Measurements from ENCODE around the gene EML4.

DNA sequence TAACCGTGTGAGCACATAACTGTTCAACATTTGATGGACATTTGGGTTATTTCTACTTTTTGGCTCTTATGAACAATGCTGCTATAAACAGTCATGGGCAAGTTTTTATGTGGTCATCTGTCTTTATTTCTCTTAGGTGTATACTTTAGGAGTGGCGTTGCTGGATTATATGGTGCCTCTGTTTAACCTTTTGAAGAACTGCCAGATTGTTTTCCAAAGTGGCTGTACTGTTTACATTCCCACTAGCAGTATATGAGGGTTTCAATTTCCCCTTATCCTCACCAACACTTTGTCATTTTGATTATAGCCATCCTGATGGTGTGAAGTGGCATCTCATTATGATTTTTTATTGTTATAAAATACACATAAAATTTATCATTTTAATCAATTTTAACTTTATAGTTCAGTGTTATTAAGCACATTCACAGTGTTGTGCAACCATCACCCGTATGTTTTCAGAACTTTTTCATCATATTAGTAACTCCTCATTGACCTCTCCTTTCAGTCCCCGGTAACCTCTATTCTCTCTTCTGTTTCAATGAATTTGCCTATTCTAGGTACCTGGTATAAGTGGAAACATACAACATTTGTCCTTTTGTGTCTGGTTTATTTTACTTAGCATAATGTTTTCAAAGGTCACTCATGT lies 55.4 kb downstream of the EML4 start:
- TF ChIP-seq POLR2A (IDR thresholded peaks at IDR 0.05; ENCODE audit: low read length) (no peak), GATA1 (IDR thresholded peaks at IDR 0.05; ENCODE audit: low read depth, low read length) (no peak)
